SK-N-SH (cell line): ENCODE measurements around the gene CPNE8. TPM values are rescaled to one million over a fixed set of nuclear protein-coding genes. Genes with fewer than 3 reads are reported as not detected.

Source experiments
- CTCF ChIA-PET: fragments of 300-600, 350-600 bp; formaldehyde crosslinking; extraction: SDS; loops from one replicate; lab custom pipeline; 2021; lab: Yijun Ruan, JAX
- POLR2A ChIA-PET: fragments of 350-600 bp; sonication (Branson Sonifier 250); formaldehyde crosslinking; extraction: SDS; loops from one replicate; lab custom pipeline; 2020; ENCODE audit warnings: antibody characterized with exemption, inconsistent platforms; lab: Yijun Ruan, JAX
- DNase-seq: peaks from one replicate; pipeline ENCODE4 v3.0.0; 2012
- H2AFZ ChIP-seq: fragments of 200-600 bp; sonication (generic); 2 replicates; pipeline ENCODE4 v1.8.1; 2016; ENCODE audit warnings: antibody characterized with exemption, mild to moderate bottlenecking, low read depth
- H3F3A ChIP-seq: fragments of 200-600 bp; sonication (generic); replicated peaks from 2 replicates; pipeline ENCODE3; 2016; ENCODE audit warnings: antibody characterized with exemption, mild to moderate bottlenecking; ENCODE audit not compliant: insufficient read depth
- H3K27ac ChIP-seq, 2 experiments: fragments of 200-500 bp in 1 of 2; fragments of 200-600 bp in 1 of 2; sonication (Bioruptor generic) in 1 of 2; sonication (generic), shearing (Covaris generic) in 1 of 2; 2 replicates each; pipeline versions ENCODE4 v1.5.1 to v1.6.1; 2014 to 2016; ENCODE audit warnings: low read depth in 2 of 2, inconsistent platforms in 1 of 2, low read length in 1 of 2, mild to moderate bottlenecking in 1 of 2, mixed read lengths in 1 of 2
- H3K27me3 ChIP-seq: fragments of 200-600 bp; sonication (generic), shearing (Covaris generic); 2 replicates; pipeline ENCODE4 v1.6.1; 2016; ENCODE audit warnings: mixed run types; ENCODE audit not compliant: insufficient read depth
- H3K36me3 ChIP-seq, 2 experiments: fragments of 200-500 bp in 1 of 2; fragments of 200-600 bp in 1 of 2; sonication (Bioruptor generic) in 1 of 2; sonication (generic) in 1 of 2; replicated peaks in 1 of 2; 2 replicates each; pipeline versions ENCODE3 to v1.5.1; 2014 to 2016; ENCODE audit warnings: low read length in 1 of 2, mild to moderate bottlenecking in 1 of 2; ENCODE audit not compliant: insufficient read depth in 2 of 2, control insufficient read depth in 1 of 2
- H3K4me1 ChIP-seq, 2 experiments: fragments of 200-500 bp in 1 of 2; fragments of 200-600 bp in 1 of 2; sonication (Bioruptor generic) in 1 of 2; sonication (generic), shearing (Covaris generic) in 1 of 2; 2 replicates each; pipeline versions ENCODE4 v1.5.1 to v1.6.1; 2014 to 2016; ENCODE audit warnings: low read depth in 1 of 2, low read length in 1 of 2, mixed run types in 1 of 2; ENCODE audit not compliant: insufficient read depth in 2 of 2, control insufficient read depth in 1 of 2
- H3K4me2 ChIP-seq: fragments of 200-600 bp; sonication (generic), shearing (Covaris generic); 2 replicates; pipeline ENCODE4 v1.6.1; 2017; ENCODE audit warnings: mixed run types
- H3K4me3 ChIP-seq, 2 experiments: fragments of 200-500 bp in 1 of 2; fragments of 200-600 bp in 1 of 2; sonication (Bioruptor generic) in 1 of 2; sonication (generic), shearing (Covaris generic) in 1 of 2; 2 replicates each; pipeline versions ENCODE4 v1.5.1 to v1.8.1; 2014 to 2016; ENCODE audit warnings: low read depth in 2 of 2, inconsistent platforms in 1 of 2, low read length in 1 of 2, mild to moderate bottlenecking in 1 of 2, mixed read lengths in 1 of 2, moderate library complexity in 1 of 2
- H3K79me2 ChIP-seq: fragments of 200-600 bp; sonication (generic); 2 replicates; pipeline ENCODE4 v1.8.1; 2017; ENCODE audit warnings: mild to moderate bottlenecking; ENCODE audit not compliant: insufficient read depth
- H3K9ac ChIP-seq: fragments of 200-600 bp; sonication (generic); 2 replicates; pipeline ENCODE4 v1.6.1; 2017; ENCODE audit warnings: mixed run types
- H3K9me2 ChIP-seq: fragments of 200-600 bp; sonication (generic); 2 replicates; pipeline ENCODE4 v1.6.1; 2017; ENCODE audit warnings: mixed run types
- H3K9me3 ChIP-seq: fragments of 200-600 bp; sonication (generic); 2 replicates; pipeline ENCODE4 v1.6.1; 2017; ENCODE audit warnings: mixed run types, mild to moderate bottlenecking, moderate library complexity
- H4K20me1 ChIP-seq: fragments of 200-600 bp; sonication (generic); 2 replicates; pipeline ENCODE4 v1.6.1; 2017; ENCODE audit warnings: mild to moderate bottlenecking, mixed run types; ENCODE audit not compliant: insufficient read depth
- CHD2 ChIP-seq: fragments of 150-350 bp; IDR thresholded peaks from 2 replicates; pipeline ENCODE4 v1.6.1; 2018; ENCODE audit warnings: low read length; ENCODE audit not compliant: partially characterized antibody
- EZH2phosphoT487 ChIP-seq: fragments of 200-600 bp; sonication (generic); IDR thresholded peaks from 2 replicates; pipeline ENCODE4 v1.6.1; 2017; ENCODE audit warnings: low read depth, mixed run types, mild to moderate bottlenecking, antibody characterized with exemption, moderate library complexity, borderline replicate concordance
- FOSL2 ChIP-seq: IDR thresholded peaks from 2 replicates; pipeline ENCODE4 v1.4.0; 2012; ENCODE audit warnings: low read depth, mild to moderate bottlenecking, moderate library complexity, borderline replicate concordance
- FOXJ3 ChIP-seq: sonication (generic); formaldehyde crosslinking; IDR thresholded peaks from 2 replicates; pipeline ENCODE4 v1.5.1; 2020; ENCODE audit warnings: mild to moderate bottlenecking, missing genetic modification reagents
- FOXM1 ChIP-seq: IDR thresholded peaks from 2 replicates; pipeline ENCODE4 v1.4.0; 2012; ENCODE audit warnings: low read depth, mild to moderate bottlenecking
- MXI1 ChIP-seq: IDR thresholded peaks from 2 replicates; pipeline ENCODE4 v1.6.1; 2012; ENCODE audit warnings: mild to moderate bottlenecking, low read depth, low read length, improper control_type of control experiment
- NRF1 ChIP-seq: IDR thresholded peaks from 2 replicates; pipeline ENCODE4 v1.6.1; 2012; ENCODE audit warnings: low read depth, mild to moderate bottlenecking, low read length
- POLR2AphosphoS5 ChIP-seq: IDR thresholded peaks from 2 replicates; pipeline ENCODE4 v1.6.1; 2012; ENCODE audit warnings: low read depth, low read length
- RFX5 ChIP-seq: IDR thresholded peaks from 2 replicates; pipeline ENCODE4 v1.6.1; 2012; ENCODE audit warnings: mild to moderate bottlenecking, improper control_type of control experiment, low read length
- TAF1 ChIP-seq: IDR thresholded peaks from 2 replicates; pipeline ENCODE4 v1.6.1; 2012; ENCODE audit warnings: low read depth, mild to moderate bottlenecking, low read length, moderate library complexity, borderline replicate concordance
- YY1 ChIP-seq: IDR thresholded peaks from 2 replicates; pipeline ENCODE4 v1.4.0; 2012; ENCODE audit warnings: low read depth, mild to moderate bottlenecking
- WGBS: methylation state at CpG from one replicate; pipeline ENCODE4 v1.1.6; 2017; ENCODE audit warnings: low lambda C conversion rate; 5-methylcytosine and 5-hydroxymethylcytosine counted together
- polyA plus RNA-seq, 3 experiments: library from polyadenylated mRNA; depleted of rRNA; stranded (reverse); fragments of >200 nt; gene quantifications; 2 replicates each; pipeline ENCODE4 v1.2.3, GENCODE V29; 2012
- TF ChIP-seq, protein P1 (sequence below): fragments of 150-350 bp; IDR thresholded peaks from 2 replicates; pipeline ENCODE4 v1.6.1; 2017; ENCODE audit warnings: antibody characterized with exemption, low read length, low read depth, borderline replicate concordance
- TF ChIP-seq, protein P2 (sequence below): fragments of 150-350 bp; IDR thresholded peaks from 2 replicates; pipeline ENCODE4 v1.6.1; 2016; ENCODE audit warnings: mild to moderate bottlenecking, low read depth, low read length
- TF ChIP-seq, protein P3 (sequence below): IDR thresholded peaks from 2 replicates; pipeline ENCODE4 v1.4.0; 2012; ENCODE audit warnings: low read depth
- TF ChIP-seq, protein P4 (sequence below): IDR thresholded peaks from 2 replicates; pipeline ENCODE4 v1.4.0; 2012; ENCODE audit warnings: low read depth, borderline replicate concordance

CPNE8 gene
- polyA plus RNA-seq, 1 of the 3 experiments (the other 2 are of a cell fraction), result not detected

DNA sequence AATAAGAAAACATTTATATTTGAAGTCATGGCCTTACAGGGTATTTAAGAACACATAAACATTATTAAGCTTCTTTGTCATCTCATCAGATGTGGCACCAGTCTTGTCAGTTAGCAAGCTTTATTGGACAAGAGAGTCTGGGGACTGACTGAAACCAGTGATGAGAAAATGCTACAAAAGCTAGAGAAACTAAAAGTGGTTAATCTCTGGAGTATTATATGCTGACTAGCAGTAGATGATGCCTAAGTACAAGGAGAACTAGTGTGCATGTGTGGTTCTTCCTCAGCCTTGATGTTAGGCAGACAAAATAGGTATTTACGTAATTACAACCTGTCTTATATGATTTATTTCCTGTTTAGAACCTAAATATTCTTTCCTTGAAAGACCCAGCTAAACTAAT is 176.5 kb downstream of the CPNE8 start (continued):
- TF ChIP-seq EZH2phosphoT487 (no peak), FOSL2 (no peak), TAF1 (no peak), FOXJ3 (CRISPR knock-in tag) (no peak), FOXM1 (no peak)
- TF ChIP-seq, protein P1, sequence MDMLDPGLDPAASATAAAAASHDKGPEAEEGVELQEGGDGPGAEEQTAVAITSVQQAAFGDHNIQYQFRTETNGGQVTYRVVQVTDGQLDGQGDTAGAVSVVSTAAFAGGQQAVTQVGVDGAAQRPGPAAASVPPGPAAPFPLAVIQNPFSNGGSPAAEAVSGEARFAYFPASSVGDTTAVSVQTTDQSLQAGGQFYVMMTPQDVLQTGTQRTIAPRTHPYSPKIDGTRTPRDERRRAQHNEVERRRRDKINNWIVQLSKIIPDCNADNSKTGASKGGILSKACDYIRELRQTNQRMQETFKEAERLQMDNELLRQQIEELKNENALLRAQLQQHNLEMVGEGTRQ, result no peak
- TF ChIP-seq, protein P2, sequence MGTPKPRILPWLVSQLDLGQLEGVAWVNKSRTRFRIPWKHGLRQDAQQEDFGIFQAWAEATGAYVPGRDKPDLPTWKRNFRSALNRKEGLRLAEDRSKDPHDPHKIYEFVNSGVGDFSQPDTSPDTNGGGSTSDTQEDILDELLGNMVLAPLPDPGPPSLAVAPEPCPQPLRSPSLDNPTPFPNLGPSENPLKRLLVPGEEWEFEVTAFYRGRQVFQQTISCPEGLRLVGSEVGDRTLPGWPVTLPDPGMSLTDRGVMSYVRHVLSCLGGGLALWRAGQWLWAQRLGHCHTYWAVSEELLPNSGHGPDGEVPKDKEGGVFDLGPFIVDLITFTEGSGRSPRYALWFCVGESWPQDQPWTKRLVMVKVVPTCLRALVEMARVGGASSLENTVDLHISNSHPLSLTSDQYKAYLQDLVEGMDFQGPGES, result no peak

DNA sequence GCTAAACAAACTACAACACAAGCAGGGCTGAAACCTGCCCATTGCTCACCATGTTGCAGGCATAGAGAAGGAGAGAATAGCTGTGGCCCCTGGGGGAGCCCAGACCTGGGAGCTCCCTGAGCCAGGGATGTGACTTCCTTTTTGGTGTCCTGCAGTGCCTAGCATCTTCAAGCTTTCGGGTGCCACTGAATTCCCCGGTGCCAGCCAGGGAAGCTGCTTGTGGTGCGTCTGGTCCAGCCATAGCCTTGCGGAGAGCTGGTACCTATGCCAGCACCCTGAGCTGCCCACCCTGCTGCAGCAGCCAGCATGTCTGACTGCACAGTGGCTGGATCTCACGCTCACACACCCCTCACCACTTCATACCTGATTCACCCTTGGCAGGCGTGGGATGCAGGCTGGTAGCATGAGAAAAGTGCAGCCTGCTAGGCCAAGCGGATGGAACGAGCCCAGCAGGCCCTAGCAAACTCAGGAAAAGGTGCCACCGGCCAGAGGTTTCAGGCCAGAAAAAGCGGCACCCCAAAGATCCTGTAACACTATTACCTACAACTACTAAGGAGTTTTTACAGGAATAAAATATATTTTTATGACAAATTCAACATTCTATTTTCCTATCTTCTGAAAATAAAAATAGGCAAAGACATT is 183.7 kb downstream of the CPNE8 start:
- Histone ChIP-seq H3K27ac (no peak overlapping the region), H3K4me3 (no peak overlapping the region), H3K9me2 (no peaks in the 10 kb centered on the region), H3K4me2 (no peak overlapping the region), H4K20me1 (no peaks in the 10 kb centered on the region), H2AFZ (no peak overlapping the region), H3K36me3 (no peaks in the 10 kb centered on the region), H3K27me3 (no peaks in the 10 kb centered on the region), H3K9ac (no peak overlapping the region), H3K79me2 (no peaks in the 10 kb centered on the region), H3K4me1 (no peaks in the 10 kb centered on the region), H3K9me3 (no peaks in the 10 kb centered on the region), H3F3A (no peaks in the 10 kb centered on the region)
- POLR2A ChIA-PET, result no interaction called here
- WGBS, result 59% methylated on average over 10 of the region's 10 CpGs
- no peak for DNase-seq
- CTCF ChIA-PET, result interaction anchor here (1.1 kb wide), 1 partner anchor 11 kb away, joined by 3 read pairs; no protein-coding TSS in a partner anchor
- TF ChIP-seq, protein P3, sequence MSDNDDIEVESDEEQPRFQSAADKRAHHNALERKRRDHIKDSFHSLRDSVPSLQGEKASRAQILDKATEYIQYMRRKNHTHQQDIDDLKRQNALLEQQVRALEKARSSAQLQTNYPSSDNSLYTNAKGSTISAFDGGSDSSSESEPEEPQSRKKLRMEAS, result no peak
- TF ChIP-seq RFX5 (no peak), YY1 (no peak), NRF1 (no peak), EZH2phosphoT487 (no peak), POLR2AphosphoS5 (no peak), FOXM1 (no peak), MXI1 (no peak), CHD2 (no peak)
- TF ChIP-seq, protein P4, sequence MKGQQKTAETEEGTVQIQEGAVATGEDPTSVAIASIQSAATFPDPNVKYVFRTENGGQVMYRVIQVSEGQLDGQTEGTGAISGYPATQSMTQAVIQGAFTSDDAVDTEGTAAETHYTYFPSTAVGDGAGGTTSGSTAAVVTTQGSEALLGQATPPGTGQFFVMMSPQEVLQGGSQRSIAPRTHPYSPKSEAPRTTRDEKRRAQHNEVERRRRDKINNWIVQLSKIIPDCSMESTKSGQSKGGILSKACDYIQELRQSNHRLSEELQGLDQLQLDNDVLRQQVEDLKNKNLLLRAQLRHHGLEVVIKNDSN, result no peak
